ENCODE results near the gene GNAS-AS1.
"Not testable (repeated sequence)": the region's sequence is repeated elsewhere in the genome, so short reads cannot be mapped to it uniquely, and the experiment has no call there.

GNAS-AS1 gene

DNA sequence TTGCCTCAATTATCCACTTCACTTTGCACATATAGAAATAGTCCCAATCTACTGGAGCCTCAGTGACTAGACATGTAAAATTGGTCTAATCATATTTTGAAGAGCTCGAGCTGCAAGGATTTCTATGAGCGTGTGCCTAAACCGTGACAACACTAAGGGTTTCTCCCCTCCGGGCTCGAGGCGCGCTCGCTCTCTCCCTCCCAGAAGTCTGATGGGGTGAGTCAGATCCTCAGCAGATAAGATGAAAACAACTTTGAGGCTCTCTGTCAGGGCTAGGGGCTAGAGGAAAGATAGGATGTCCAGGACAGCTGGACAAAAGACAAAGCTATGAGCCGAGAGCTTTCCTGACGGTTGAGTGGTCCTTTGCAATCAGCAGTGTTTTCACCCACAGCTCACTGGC lies 16.8 kb downstream of the GNAS-AS1 start:
- no peak for DNase-seq

DNA sequence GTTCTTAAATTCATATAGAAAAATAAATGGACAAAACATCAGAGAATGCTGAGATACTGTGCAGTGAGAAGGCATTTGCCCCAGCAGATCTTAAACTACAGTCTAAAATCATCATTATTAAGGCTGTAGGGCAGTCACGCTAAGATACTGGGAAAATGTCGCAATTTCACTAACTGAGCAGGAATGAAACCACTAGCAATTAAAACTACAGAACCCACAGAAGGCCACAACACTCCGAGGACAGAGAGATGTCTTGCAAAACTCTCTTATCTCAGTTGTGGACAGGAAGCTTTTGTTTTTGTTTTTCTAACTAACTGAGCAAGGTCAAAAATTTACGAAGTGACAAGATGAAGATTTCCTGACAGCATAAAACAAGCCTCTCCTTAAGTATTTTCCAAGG lies 18.2 kb downstream of the GNAS-AS1 start:
- DNase-seq, result no peak

DNA sequence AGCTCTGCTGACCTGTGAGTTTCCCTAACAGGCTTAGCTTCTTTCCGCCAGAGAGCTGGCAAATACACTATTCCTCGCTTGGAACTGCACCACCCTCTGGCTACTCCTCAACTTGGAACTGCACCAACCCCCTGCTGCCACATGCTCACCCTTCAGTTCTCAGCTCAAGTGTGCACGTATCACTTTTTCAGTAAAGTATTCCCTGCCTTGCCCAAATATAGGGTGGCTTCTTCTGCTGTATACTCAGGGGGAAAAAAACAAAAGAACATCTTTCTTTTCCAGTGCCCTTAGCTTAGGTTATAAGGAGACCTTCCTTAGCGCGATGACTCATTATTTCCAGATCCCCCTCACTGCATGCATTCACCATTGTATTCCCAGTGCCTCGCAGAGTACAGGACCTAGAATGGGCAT lies 21.2 kb downstream of the GNAS-AS1 start:
- no peak for DNase-seq

DNA sequence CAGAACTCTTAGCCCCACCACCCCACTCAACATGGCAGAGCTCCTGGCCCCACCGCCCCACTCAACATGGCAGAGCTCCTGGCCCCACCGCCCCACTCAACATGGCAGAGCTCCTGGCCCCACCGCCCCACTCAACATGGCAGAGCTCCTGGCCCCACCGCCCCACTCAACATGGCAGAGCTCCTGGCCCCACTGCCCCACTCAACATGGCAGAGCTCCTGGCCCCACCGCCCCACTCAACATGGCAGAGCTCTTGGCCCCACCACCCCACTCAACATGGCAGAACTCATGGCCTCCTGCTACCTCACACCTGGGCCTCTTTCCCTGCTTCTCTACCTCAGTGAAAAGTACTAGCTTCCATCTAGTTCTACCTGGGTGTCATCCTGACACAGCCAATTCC lies 21.9 kb downstream of the GNAS-AS1 start:
- not testable (repeated sequence) for DNase-seq

DNA sequence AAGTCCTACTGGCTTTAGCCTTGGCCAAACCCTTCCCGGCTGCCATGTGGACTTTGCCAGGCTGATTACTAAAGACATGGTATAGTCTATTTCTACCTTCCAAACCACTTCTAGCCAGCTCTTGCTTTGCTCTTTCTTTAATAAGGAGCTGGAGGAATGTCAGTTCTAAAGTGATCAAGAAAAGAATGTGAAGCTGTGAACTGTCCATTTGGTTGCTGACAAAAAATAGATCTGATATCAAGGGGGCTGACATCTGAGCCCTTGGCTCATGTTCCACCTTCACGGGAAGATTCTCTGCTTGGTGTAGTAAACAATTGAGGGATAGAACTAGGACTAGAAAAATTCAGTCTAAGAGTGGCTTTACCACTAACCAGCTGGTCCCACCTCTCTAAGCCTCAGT lies 22.6 kb downstream of the GNAS-AS1 start:
- DNase-seq, result no peak

DNA sequence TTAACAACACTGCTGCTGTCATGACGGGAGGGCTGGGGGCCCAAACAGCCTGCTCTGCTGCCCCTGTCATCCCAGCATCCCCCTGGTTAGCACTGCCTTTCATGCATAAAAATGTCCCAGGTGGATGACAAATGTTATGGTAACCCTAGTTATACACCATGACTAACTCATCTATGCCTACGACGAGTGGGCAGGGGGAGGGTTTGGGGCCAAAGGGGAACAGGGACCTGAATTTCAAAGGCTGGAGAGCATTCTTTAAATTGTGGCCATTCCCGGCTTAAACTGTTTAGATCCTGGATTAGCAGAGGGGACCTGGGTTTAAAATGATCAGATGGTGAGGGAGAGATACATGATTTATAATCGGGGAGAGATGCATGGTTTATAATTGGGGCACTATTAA lies 24.4 kb downstream of the GNAS-AS1 start:
- DNase-seq, result no peak

DNA sequence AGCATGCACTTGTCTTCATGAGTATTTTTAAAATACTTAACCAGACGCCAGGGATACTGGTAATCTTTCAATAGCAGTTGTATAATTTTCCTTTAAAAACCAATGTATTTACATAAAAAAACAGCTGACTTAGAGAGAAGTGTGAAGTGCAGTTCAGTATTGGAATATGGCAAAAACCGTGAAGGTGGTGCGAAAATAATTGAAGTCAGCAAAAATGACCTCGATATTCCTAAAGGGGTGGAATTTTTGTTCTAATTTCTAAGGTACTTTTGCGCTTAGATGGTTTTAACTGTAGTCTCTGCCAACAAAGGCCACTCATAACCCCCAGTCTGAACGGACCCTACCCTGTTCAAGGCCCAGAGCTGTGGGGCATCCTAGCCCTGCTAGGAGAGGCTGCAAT lies 25.3 kb downstream of the GNAS-AS1 start:
- DNase-seq, result no peak

DNA sequence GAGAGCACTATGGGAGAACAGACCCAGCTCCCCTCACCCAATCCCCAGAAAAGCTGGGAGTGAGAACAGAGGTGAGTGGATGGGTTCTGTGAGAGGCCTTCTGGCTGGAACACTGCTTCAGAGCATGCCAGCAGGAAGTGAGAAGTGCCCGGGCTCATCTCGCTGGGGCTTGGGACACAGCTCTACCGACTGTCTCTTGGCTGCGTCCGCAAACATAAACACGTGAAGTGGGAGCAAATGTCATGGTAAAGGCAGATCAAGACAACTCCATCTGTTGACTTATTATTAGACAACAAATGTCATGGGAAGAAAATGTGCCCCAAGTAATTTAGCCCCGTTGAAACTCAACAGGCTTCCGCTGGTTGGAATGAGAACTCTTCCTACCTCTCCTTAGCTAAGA lies 25.9 kb downstream of the GNAS-AS1 start:
- no peak for DNase-seq

DNA sequence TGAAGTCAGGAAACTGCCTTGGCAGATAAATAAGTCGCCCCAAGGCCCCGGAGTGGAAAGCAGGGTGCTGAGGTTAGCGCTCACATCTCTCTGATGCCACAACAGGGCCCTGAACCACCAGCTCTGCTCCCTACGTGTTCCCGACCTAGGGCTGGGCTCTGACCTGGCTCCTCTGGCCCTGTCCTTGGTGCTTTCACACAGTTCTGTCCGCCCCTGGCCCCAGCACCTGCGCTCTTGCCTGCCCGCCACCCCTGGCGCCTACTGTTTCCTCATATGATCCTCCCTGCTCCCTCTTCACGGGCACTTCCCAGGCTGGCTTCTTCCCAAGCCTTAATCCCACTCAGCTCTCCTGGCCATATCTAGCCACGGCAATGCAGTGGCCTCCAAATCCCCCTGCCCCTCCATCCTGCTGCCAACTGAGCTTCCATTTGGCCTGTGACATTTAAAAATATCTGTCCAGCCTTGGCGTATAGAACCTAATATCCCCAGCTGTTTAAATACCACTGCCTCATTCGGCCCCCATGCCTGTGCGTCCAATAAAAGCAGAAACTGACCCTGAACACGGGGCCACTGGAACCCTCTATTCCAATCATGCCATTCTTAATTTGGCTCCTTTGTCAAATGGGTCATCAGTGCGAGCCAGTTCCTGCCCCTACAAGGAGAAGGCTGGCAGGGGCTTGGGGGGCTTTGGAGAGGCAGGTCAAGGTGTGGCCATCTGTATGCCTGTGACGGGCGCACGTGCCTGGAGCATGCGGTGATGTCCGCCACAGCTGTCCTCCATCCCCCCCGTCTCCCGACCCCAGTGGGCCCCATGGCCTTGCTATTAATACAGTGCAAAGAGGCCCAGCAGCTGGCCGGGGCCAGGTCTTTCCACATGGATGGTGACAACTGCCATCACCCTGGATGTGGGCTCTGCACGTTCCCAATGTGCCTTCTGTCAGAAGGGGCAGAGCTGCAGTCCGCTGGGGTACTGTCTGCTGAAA lies 27.7 kb downstream of the GNAS-AS1 start:
- DNase-seq, result no peak

DNA sequence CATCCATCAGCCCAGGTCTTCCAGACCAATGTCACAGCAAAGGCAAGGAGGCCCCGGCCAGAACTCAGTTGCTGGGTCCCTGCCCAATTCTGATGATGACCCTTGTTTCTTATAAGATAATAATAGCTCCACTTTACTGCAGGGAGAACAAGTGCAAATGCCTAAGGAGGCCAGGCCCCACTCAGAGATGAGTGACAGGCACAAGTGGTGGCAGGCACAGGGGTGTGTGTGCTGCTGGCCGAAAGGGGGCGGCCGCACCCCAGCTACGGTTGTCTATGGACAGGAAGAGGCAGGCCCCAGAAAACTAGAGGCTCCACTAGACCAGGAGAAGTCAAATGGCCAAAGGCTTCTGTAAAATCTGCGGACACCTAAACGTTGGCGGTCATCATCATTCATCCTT lies 28.6 kb downstream of the GNAS-AS1 start:
- DNase-seq, result no peak

DNA sequence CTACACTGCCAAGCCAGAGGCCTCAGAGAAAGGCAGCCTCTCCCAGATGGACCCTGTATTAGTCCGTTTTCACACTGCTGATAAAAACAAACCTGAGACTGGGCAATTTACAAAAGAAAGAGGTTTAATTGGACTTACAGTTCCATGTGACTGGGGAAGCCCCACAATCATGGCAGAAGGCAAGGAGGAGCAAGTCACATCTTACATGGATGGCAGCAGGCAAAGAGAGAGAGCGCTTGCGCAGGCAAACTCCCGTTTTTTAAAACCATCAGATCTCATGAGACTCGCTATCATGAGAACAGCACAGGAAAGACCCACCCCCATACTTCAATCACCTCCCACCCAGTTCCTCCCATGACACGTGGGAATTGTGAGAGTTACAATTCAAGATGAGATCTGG lies 30.2 kb downstream of the GNAS-AS1 start:
- not testable (repeated sequence) for DNase-seq

DNA sequence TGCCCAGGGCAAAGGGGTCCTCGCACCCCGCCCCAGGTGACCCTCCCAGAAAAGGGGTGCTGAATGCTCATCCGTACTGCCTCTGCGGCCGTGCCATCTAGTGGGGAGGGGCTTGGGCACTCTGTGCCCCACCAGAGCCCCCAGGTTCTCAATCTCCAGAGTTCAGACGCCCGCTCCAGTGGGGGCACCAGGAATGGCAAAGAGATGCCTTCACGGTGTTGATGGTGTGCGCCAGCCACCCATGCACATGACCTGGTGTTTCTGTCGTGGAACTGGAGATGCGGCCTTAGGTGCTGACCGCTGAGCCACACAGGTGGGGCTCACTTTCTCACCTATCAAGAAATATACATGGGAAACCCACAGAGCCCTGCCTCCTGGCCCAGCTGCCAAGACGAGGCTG lies 30.8 kb downstream of the GNAS-AS1 start:
- DNase-seq, result no peak

DNA sequence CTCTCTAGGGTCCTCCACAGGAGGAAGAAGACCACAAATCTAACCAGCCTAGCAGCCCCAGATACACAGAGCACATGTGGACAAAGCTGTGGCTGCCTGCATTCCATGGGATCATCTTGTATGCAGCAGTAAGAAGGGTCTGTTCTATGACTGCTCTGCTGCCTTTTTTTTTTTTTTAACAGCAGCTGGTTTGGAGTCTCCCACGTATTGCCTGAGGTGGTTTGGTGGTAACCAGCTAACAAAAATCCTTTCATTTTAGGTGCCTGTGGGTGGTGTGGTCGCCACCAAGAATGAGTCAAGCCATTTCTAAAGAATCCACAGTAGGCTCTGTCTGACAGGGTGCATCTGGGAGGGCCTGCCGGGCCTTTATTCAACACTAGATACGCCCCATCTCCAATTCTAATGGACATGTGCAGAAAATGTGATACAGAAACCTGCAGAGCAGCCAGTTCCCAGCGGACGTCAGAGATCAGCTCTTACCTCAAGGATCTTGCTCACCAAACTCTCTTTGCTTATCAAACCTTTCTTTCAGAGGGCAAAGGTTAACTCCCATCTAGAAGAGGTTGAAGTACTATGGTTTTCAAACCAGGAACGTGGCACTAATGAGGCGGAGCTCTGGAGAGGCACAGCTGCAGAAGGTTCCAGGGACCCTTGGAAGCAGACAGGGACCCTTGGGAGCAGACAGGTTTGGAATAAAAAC lies 32.0 kb downstream of the GNAS-AS1 start:
- DNase-seq, result no peak

DNA sequence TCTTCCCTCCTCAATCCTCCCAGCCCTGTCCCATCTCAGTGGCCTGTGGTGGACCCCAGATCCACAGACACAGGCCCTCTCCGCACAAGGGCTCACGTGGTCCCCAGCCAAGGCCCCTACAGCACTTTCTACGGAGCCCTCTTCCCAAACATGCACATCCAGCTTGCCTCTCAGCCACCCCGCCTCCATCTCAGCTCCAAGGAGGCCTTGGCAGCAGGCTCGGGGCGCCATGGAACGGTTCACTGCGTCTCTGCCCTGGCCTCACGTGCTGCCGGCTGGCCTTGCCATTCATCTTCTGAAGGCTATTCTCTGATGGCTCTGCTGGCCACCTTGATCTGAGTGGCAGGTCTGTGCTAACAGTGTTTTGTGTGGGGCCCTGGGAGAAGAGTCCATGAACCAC lies 33.0 kb downstream of the GNAS-AS1 start:
- DNase-seq, result no peak

DNA sequence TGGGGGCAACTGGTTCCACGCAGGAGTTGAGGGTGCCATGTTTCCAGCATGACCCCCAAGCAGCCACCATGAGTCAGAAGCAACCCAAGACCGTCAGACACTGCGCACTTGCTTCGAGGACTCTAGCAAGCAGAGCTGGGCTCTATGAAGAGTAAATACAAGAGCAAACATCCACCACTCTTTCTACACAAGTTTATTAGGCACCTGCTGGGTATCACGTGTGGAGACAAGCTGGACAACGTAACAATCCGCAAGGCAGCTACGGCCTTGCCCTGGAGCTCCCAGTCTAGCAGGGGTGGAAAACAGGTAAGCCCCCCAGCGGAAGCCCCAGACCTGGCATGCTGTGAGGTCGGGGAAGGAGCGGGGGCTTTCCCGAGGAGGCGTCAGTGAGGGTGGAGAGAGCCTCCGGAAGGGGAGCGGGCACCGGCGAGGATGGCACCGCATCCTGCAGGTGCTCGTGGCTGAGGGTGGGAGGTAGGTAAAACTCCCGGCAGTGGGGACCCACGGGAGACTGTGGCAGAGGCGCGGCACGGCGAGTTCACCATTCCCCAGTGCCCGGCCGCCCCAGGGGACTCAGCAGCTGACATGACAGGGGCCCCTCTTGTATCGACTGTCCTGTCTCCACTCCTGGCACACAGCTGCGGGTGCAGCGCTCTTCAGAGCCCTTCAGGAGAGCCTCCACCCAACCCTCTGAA lies 33.6 kb downstream of the GNAS-AS1 start:
- no peak for DNase-seq

DNA sequence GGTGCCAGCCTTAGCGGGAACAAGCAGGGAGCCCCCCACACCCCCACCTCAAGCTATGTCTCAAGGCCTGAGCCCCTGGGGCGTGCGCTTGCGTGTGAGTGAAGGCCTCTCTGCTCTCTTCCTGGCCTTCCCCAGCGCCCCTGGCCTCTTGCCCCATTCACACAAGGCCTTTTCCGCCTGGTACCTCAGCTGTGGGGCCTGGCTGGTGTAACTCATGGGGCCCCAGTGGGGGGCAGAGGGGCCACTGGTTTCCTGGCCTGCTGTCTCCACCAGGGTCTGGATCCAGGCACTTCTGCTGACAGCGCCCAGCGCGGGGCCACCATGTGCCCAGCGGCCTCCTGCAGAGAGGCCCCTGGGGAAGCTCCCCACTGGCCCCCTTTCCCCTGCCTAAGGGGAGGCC lies 34.7 kb downstream of the GNAS-AS1 start:
- DNase-seq, result no peak

DNA sequence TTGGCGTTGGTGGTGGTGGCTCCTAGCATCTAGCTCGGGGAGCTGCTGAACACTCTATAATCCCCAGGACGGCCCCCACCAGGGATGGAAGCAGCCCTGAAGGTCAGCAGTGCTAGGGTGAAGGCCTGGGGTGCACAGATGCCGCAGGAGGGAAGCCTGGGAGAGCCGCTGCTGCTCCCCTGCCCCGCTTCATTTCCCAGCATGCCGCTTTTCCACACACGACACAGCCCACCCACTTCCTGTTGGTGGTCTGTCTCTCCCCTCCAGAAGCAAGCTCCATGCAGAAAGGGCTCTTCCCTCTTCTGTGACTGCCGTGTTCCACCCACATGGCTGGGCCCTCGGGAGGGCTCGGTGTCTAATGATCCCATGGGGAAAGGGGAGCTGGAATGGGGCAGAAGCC lies 35.3 kb downstream of the GNAS-AS1 start:
- no peak for DNase-seq

DNA sequence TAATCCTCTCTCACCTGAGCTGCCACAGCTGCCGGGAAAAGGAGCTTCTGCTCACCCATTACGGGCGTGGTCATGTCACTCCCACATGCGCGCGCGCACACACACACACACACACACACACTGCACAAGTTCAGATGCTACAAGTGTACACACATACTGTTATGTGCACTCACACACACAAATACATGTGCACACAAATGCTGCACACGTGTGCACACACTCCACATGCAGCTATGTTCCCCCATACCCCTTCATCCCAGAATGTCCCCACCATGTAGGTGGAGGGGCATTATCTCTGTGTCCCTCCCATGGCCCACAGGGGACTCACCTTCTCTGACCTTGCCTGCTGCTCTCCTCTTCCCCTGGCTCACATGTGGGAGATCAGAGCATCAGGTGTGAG lies 37.3 kb downstream of the GNAS-AS1 start:
- no peak for DNase-seq

DNA sequence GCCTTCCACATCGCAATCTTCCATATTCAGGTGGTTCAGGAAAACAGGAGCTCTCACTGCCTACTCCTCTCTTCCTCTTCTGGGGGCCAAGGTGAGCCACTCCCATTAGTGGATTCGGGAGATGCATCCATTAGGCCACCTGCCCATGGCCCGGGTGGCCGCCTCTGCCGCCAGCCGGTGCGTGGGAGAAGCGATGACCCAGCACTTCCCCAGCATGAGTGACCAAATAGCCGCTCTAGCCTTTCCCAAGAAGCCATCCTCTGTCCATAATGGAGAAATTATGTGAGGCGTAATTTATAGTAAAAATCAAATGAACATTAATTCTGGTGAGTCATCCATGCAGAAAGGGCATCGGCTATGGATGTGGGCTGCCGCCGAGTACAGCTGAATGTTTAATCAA lies 39.4 kb downstream of the GNAS-AS1 start:
- no peak for DNase-seq

DNA sequence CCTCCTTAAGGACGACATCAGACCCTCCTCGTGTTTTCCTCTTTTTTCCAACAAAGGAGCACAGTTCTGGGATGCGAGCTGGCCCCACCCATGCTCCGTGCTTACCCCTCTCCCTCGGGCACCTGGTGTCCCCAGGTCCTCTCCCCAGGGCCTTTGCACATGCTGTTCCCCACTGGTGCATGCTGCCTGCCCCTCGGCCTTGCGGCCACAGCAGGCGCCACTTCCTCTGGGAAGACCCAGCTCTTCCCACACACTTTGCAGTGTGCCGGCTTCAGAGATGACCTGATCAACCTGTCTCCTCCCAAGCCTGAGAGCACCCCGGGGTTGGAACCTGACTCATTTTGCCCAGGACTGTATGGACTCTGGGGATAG lies 39.8 kb downstream of the GNAS-AS1 start:
- DNase-seq, result no peak

DNA sequence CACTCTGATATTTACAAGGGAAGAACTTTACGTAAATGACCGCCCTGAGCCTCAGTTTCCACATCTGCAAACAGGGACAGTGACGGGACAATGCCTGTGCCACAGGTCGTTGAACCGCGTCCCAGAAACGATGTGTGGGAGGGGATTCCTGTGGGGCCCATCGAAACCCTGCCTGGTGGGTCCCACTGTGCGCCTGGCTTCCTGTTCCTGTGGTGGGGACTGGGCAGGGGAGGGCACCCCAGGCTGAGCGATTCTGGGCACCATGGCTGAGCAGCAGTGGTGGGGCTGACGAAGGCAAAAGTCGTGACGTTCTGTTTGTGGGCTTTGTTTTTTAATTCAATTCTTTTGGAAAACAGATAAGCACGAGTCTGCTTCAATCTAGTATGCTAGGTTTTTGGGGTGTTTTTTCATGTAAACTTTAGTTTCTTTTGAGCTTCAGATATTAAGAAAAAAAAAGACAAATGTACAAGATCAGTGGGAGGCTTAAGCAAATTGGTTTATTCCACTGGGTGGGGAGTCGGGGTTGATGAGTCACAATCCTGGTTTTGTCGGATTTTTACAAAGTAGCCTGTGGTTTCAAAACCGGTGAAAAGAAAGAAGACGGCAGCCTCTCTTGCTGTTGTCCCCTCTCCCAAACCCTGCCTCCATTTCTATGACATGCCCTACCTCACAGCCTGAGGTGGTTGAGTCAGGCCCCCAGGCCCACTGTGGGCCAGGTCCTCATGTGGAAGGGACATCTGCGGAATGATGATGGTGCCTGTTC lies 40.4 kb downstream of the GNAS-AS1 start:
- DNase-seq, result no peak

DNA sequence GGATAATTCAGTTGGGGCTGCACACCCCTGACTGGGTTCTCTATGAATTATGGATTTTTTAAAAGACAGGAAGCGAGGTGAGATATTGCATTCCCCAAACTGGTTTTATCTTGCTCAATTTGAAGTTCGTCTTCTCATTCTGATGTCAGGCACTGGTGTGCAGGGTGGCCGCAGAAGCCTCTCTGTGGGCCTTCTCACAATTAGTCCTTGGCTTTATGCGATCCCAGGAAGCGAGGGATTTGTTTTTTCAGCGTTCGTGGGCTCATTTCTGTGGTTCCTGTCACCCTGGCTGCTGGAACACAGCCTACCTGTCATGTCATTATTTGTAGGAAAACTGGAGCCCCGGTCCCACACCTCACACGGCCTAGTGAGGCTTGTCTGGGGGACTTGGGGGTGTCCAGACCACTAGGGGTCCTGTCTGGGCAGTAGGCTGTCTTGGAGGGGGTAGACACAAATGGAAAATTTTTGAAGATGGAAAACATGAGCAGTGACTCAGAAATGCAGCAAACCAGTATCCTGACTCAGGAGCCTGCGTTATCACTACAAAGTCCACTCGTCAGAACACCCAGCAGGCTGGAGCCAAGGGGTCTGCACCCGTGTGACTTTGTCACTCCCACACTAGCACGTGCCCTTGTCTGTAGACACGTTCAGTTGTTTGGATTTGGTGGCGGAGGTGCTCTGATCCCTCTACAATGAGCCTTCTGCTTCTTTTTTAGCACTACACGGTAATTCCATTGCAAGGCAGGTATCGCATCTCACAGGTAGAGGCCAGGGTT lies 42.2 kb downstream of the GNAS-AS1 start:
- no peak for DNase-seq

All from NCI-H1694 (cell line).